Head of caudate nucleus (tissue), 42 donors: ENCODE measurements around the gene ODF2L.

Source experiments
- DNase-seq, 42 donors: peaks; one replicate each; pipeline versions ENCODE4 v3.0.0 to v3.0.0-alpha.2; 2020 to 2021; ENCODE audit warnings: mixed read lengths in 7 of 42
- intact Hi-C: fragments of 100-400 bp; cut with DNase I; formaldehyde crosslinking; loops from one replicate; pipeline ENCODE4 v1.15.0; 2022

Gene ODF2L

GRCh38 chr1:86395751-86396497, at the start of gene ODF2L:
Gene ODF2L (minus strand): TSS chr1:86396323. CDS start chr1:86387027, 9,296 bp downstream.
- intact Hi-C loops: loop anchor here (10.0 kb wide), 1 partner anchor 309 kb away; the partner anchor contains the start of gene SH3GLB1

GRCh38 chr1:86445919-86446318, 49.8 kb upstream of the ODF2L start:
- intact Hi-C loops: no loop called here
- no peak for DNase-seq

More at GRCh38 chr1:86395751-86396497, at the start of gene ODF2L:
- peak; percentile 85 to 98 (median 95) for DNase-seq

- no peak for DNase-seq
- intact Hi-C loops: no loop called here
Measured at GRCh38 chr1:86441997-86442396, 45.9 kb upstream of the ODF2L start.

GRCh38 chr1:86441581-86441980, 45.5 kb upstream of the ODF2L start:
- no peak for DNase-seq
- intact Hi-C loops: no loop called here

- intact Hi-C loops: no loop called here
- no peak for DNase-seq
Measured at GRCh38 chr1:86436041-86436440, 39.9 kb upstream of the ODF2L start.

- DNase-seq: no peak
- intact Hi-C loops: no loop called here
Measured at GRCh38 chr1:86435327-86435726, 39.2 kb upstream of the ODF2L start.

- intact Hi-C loops: no loop called here
Measured at GRCh38 chr1:86434059-86434458, 37.9 kb upstream of the ODF2L start.

GRCh38 chr1:86430376-86430775, 34.3 kb upstream of the ODF2L start:
- DNase-seq: no peak
- intact Hi-C loops: no loop called here

More at GRCh38 chr1:86434059-86434458, 37.9 kb upstream of the ODF2L start:
- DNase-seq: no peak

GRCh38 chr1:86429835-86430234, 33.7 kb upstream of the ODF2L start:
- peak in 2 of 42 donors; percentile 13 for DNase-seq
- intact Hi-C loops: no loop called here

GRCh38 chr1:86429122-86429725, 33.1 kb upstream of the ODF2L start:
- no peak for DNase-seq
- intact Hi-C loops: no loop called here

- DNase-seq: no peak
- intact Hi-C loops: no loop called here
Measured at GRCh38 chr1:86423873-86424272, 27.8 kb upstream of the ODF2L start, which contains the start of gene CLCA2. Gene CLCA2 (plus strand): TSS chr1:86424171. CDS start chr1:86424248, 77 bp downstream.

- DNase-seq: no peak
- intact Hi-C loops: no loop called here
Measured at GRCh38 chr1:86423473-86423872, 27.4 kb upstream of the ODF2L start.

- intact Hi-C loops: no loop called here
- no peak for DNase-seq
Measured at GRCh38 chr1:86421601-86422280, 25.6 kb upstream of the ODF2L start.

- intact Hi-C loops: no loop called here
- DNase-seq: peak in 27 of 42 donors; percentile 14 to 72 (median 40)
Measured at GRCh38 chr1:86419277-86419903, 23.3 kb upstream of the ODF2L start.

- intact Hi-C loops: no loop called here
- DNase-seq: no peak
Measured at GRCh38 chr1:86416343-86416742, 20.2 kb upstream of the ODF2L start.

GRCh38 chr1:86410879-86411278, 14.8 kb upstream of the ODF2L start:
- intact Hi-C loops: no loop called here
- DNase-seq: no peak

GRCh38 chr1:86409416-86410021, 13.4 kb upstream of the ODF2L start:
- intact Hi-C loops: no loop called here
- no peak for DNase-seq

- intact Hi-C loops: loop anchor here (10.0 kb wide), 1 partner anchor 308 kb away; the partner anchor contains the start of gene SH3GLB1
- DNase-seq: peak in 8 of 42 donors; percentile 5 to 32 (median 25)
Measured at GRCh38 chr1:86396498-86396890, 371 bp upstream of the ODF2L start.

GRCh38 chr1:86394416-86394815, 1.7 kb downstream of the ODF2L start:
- DNase-seq: no peak
- intact Hi-C loops: loop anchor here (10.0 kb wide), 1 partner anchor 310 kb away; the partner anchor contains the start of gene SH3GLB1
